IPS-NIHi7 (cell line): ENCODE data around the gene KCNA5.

Source experiments
- DNase-seq: peaks from one replicate; pipeline ENCODE4 v3.0.0; 2012; ENCODE audit warnings: mixed read lengths; ENCODE audit errors: extremely low spot score

KCNA5 gene

GRCh38 chr12:5064913-5065490, 21.3 kb downstream of the KCNA5 start:
- no peak for DNase-seq

GRCh38 chr12:5066251-5066650, 22.6 kb downstream of the KCNA5 start:
- DNase-seq = no peak

- no peak for DNase-seq
Observed at GRCh38 chr12:5068126-5068525, 24.4 kb downstream of the KCNA5 start.

- no peak for DNase-seq
Observed at GRCh38 chr12:5068619-5069018, 24.9 kb downstream of the KCNA5 start.

GRCh38 chr12:5070090-5070489, 26.4 kb downstream of the KCNA5 start:
- peak; percentile 18 for DNase-seq

GRCh38 chr12:5071496-5071895, 27.8 kb downstream of the KCNA5 start:
- DNase-seq = peak; percentile 43

GRCh38 chr12:5072311-5072710, 28.6 kb downstream of the KCNA5 start:
- DNase-seq = no peak

- DNase-seq = no peak
Observed at GRCh38 chr12:5073054-5073453, 29.4 kb downstream of the KCNA5 start.

- DNase-seq = peak; percentile 66
Observed at GRCh38 chr12:5073853-5074252, 30.2 kb downstream of the KCNA5 start.

GRCh38 chr12:5076761-5077160, 33.1 kb downstream of the KCNA5 start:
- no peak for DNase-seq

- DNase-seq = no peak
Observed at GRCh38 chr12:5078423-5078822, 34.7 kb downstream of the KCNA5 start.

- DNase-seq = peak; percentile 78
Observed at GRCh38 chr12:5081016-5081415, 37.3 kb downstream of the KCNA5 start.

- peak; percentile 83 for DNase-seq
Observed at GRCh38 chr12:5083955-5084849, 40.5 kb downstream of the KCNA5 start.

GRCh38 chr12:5085896-5086295, 42.2 kb downstream of the KCNA5 start:
- DNase-seq = no peak

GRCh38 chr12:5087831-5088554, 44.3 kb downstream of the KCNA5 start:
- no peak for DNase-seq

GRCh38 chr12:5088586-5089264, 45.0 kb downstream of the KCNA5 start:
- no peak for DNase-seq

- peak; percentile 23 for DNase-seq
Observed at GRCh38 chr12:5094551-5094950, 50.9 kb downstream of the KCNA5 start.

GRCh38 chr12:5094986-5095385, 51.3 kb downstream of the KCNA5 start:
- DNase-seq = no peak
